ENCODE data around the gene PYDC1. TPM values are rescaled to one million over a fixed set of nuclear protein-coding genes. Genes with fewer than 3 reads are reported as not detected.

The PYDC1 gene
- total and polyA plus RNA-seq, 2 of the 8 experiments (the other 6 are each of a cell fraction or from before 2014, with no cell fraction given), result 3.5 to 11.1 TPM

DNA sequence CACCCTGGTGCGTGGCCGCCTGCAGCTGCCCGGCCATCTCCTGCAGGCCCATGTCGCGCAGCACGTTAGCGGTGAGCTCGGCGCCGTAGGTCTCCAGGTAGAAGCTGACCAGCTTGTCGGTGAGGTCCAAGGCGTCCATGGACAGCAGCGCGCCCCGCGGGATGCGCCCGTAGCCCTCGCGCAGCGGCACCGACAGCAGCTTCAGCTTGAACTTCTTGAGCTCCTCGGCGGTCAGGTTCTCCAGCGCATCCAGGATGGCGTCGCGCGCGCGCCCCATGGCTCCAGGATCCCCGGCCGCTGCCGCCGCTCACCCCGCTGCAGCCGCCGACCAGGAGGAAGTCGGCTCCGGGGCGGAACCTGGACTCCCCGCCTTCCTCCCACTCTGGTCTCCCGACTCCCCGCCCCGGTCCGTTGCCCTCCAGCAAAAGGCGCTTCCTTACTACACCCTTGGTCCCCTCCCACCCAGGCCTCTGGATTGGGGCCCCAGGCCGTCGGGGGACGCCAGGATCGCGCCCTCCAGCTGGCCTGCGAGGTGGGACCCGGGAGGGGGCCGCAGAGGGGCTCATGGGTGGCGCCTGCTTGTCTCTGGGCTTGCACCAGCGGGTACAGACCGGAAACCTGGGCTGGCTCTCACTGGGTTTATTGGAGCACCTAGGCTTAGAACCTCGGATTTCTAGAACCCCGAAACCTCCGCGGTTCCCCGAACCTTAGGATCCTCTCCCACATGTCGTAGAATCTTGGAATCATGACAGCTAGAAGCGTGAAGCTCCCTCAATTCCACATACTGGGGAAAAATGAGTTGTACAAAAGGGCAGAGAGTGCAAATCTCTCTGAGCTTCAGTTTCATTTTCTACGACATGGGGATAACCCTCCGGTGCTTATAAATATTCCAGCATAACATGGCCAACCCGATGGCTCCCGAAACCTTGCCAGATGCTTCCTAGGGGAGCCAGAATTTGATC, 14.2 kb downstream of the PYDC1 start, which contains the start of gene PYCARD:
Gene PYCARD, minus strand, starts transcription at position 347 of the 962 bp plus-strand sequence. Its CDS starts 70 bp downstream, at position 277.
- Histone ChIP-seq H4K5ac (ENCODE audit: insufficient read length, low read depth, low read length) (peak within 1 kb of the TSS; percentile 18), H3K23me2 (ENCODE audit: low read depth, low read length) (peaks cover 15% of the 10 kb centered on the region; the same call in 1 of the 2 replicates), H3K4ac (replicated peaks; ENCODE audit: insufficient read length, low read depth, low read length) (peak within 1 kb of the TSS; percentile 86), H3K4me1 (replicated peaks in 1 of 4; ENCODE audit: control insufficient read depth in 3 of 4, insufficient read depth in 4 of 4, low read length in 3 of 4) (peaks cover 0 to 7% (median 4%) of the 10 kb centered on the region in 4 experiments; a peak in 5 of 7 replicates), H2BK12ac (ENCODE audit: low read depth, low read length) (peak within 1 kb of the TSS; percentile 77; the same call in 1 of the 2 replicates), H2BK15ac (ENCODE audit: low read length) (peak within 1 kb of the TSS; percentile 81; the same call in 1 of the 2 replicates), H2AK5ac (ENCODE audit: low read depth, low read length) (0 out of 2 replicates have a peak within 1 kb of the TSS, but pooled peaks have one; percentile 53), H4K8ac (ENCODE audit: extremely low read depth, insufficient read depth, low read length) (peak within 1 kb of the TSS; percentile 91), H3K14ac (ENCODE audit: insufficient read length) (no peak within 1 kb of the TSS), H4K20me1 (replicated peaks in 1 of 2; ENCODE audit: control insufficient read depth in 1 of 2, insufficient read depth in 2 of 2, low read length in 2 of 2) (peaks cover 3 to 7% of the 10 kb centered on the region in 2 experiments), H2AFZ (ENCODE audit: low read length) (peak within 1 kb of the TSS; percentile 47; the same call in 1 of the 2 replicates), H4K91ac (replicated peaks; ENCODE audit: insufficient read length, low read length) (peak within 1 kb of the TSS; percentile 92), H3K36me3 (ENCODE audit: control insufficient read depth in 2 of 4, insufficient read depth in 4 of 4, low read length in 3 of 4) (no peaks in the 10 kb centered on the region; a peak in 1 of 8 replicates), H3K9me3 (ENCODE audit: insufficient read depth in 2 of 2, low read depth in 1 of 2, low read length in 1 of 2) (no peaks in the 10 kb centered on the region), H3K9ac (replicated peaks in 1 of 4; ENCODE audit: extremely low read depth in 1 of 4, low read depth in 3 of 4, low read length in 3 of 4) (peak within 1 kb of the TSS; percentile 53 to 78 (median 68)), H2BK20ac (ENCODE audit: low read length) (no peak within 1 kb of the TSS), H3K4me2 (ENCODE audit: insufficient read depth in 1 of 2, low read depth in 2 of 2, low read length in 2 of 2) (peak within 1 kb of the TSS; percentile 90 to 98), H3K79me1 (ENCODE audit: low read depth, low read length) (peaks cover 6% of the 10 kb centered on the region), H2BK5ac (ENCODE audit: low read depth, low read length) (peak within 1 kb of the TSS; percentile 58), H3K23ac (ENCODE audit: insufficient read length) (no peak within 1 kb of the TSS), H3K56ac (replicated peaks; ENCODE audit: insufficient read length, low read depth, low read length) (peak within 1 kb of the TSS; percentile 38), H3K4me3 (ENCODE audit: extremely low read depth in 1 of 4, insufficient read depth in 2 of 4, low read depth in 3 of 4, low read length in 4 of 4) (peak within 1 kb of the TSS; percentile 61 to 74 (median 72)), H3K79me2 (ENCODE audit: control insufficient read depth in 1 of 2, insufficient read depth in 2 of 2, low read length in 2 of 2) (no peaks in the 10 kb centered on the region), H3K27me3 (replicated peaks in 1 of 4; ENCODE audit: control insufficient read depth in 3 of 4, extremely low read depth in 1 of 4, insufficient read depth in 3 of 4, low read length in 3 of 4) (peaks cover 0 to 6% (median 3%) of the 10 kb centered on the region in 4 experiments; a peak in 3 of 7 replicates), H2BK120ac (replicated peaks; ENCODE audit: low read depth, low read length) (no peak within 1 kb of the TSS), H3K27ac (ENCODE audit: low read depth, low read length) (no peak within 1 kb of the TSS), H3K18ac (ENCODE audit: extremely low read depth, low read length) (peak within 1 kb of the TSS; percentile 99)
- CTCF ChIA-PET (ENCODE audit: partially characterized antibody), result interaction anchor here (0.7 to 4.1 kb wide), 14 partner anchors 11 to 666 kb away, joined by 3 to 10 read pairs (median 3); partner anchors contain the start of genes PYDC1, TRIM72 and ZNF843
- DNase-seq (ENCODE audit: low read depth in 1 of 2, low spot score in 2 of 2) (peak in 1 of 2 experiments; percentile 79), FAIRE-seq (no peak)
- POLR2A ChIA-PET (ENCODE audit: partially characterized antibody), result interaction anchor here (0.7 to 24.0 kb wide), 27 partner anchors 5 to 250 kb away, joined by 3 to 430 read pairs (median 4); partner anchors contain the start of genes FUS, KAT8, PRSS8 and PYCARD
- 26% methylated on average over 44 of the region's 69 CpGs; no CpG with 5 or more reads in 1 of the 2 experiments for WGBS, 2 experiments (ENCODE audit: extremely low coverage in 1 of 2, insufficient coverage in 1 of 2, insufficient read length in 1 of 2, insufficient replicate concordance in 2 of 2, low coverage in 1 of 2, low lambda C conversion rate in 2 of 2, missing lambda C conversion rate in 1 of 2)
- TF ChIP-seq HDAC2 (IDR thresholded peaks at IDR 0.05; ENCODE audit: borderline replicate concordance in 1 of 2, low read depth in 2 of 2, low read length in 2 of 2), result 0 out of 4 replicates have a peak, but pooled peaks of 1 of the 2 experiments have one; percentile 11
- TF ChIP-seq POU5F1 (IDR thresholded peaks at IDR 0.05; ENCODE audit: low read depth, low read length), result no peak
- peak; percentile 35; the same call in 1 of the 2 replicates for TF ChIP-seq MAX (IDR thresholded peaks at IDR 0.05)
- TF ChIP-seq E2F6 (IDR thresholded peaks at IDR 0.05), result no peak
- peak; percentile 0 to 12; a peak in 2 of 3 replicates for TF ChIP-seq POLR2A (IDR thresholded peaks at IDR 0.05; ENCODE audit: control extremely low read depth in 1 of 2, low read depth in 2 of 2, low read length in 2 of 2)
- peak; percentile 46 for TF ChIP-seq KDM4A (IDR thresholded peaks at IDR 0.05; ENCODE audit: low read depth, low read length, severe bottlenecking)
- 0 out of 4 replicates have a peak, but pooled peaks of 1 of the 2 experiments have one; percentile 14 for TF ChIP-seq SIN3A (conservative IDR thresholded peaks at IDR 0.05 in 1 of 2, IDR thresholded peaks at IDR 0.05 in 1 of 2; ENCODE audit: low read depth in 1 of 2, low read length in 2 of 2)

All from H1 (cell line).